Lung (tissue), 12 donors: ENCODE data around the gene ZNF836. TPM values are rescaled to one million over a fixed set of nuclear protein-coding genes. Genes with fewer than 3 reads are reported as not detected.

Source experiments
- ATAC-seq: fragments of 200-7000 bp; cut with Tn5 transposase; one replicate; pipeline ENCODE4 v1.9.1; 2020; ENCODE audit warnings: moderate number of reproducible peaks; ENCODE audit not compliant: insufficient read depth, low FRiP score
- DNase-seq, 3 donors: peaks; one replicate each; pipeline ENCODE4 v3.0.0-alpha.2; 2013 to 2017
- H3K27ac ChIP-seq, 2 donors: one replicate each; pipeline ENCODE4 v1.5.1; 2013; ENCODE audit warnings: mild to moderate bottlenecking in 2 of 2, moderate library complexity in 2 of 2, control low read depth in 1 of 2, inconsistent platforms in 1 of 2, low read depth in 1 of 2, low read length in 1 of 2
- H3K27me3 ChIP-seq, 3 donors: one replicate each; pipeline ENCODE4 v1.5.1; 2013; ENCODE audit warnings: low read length in 2 of 3; ENCODE audit not compliant: control insufficient read depth in 3 of 3, insufficient read depth in 3 of 3
- H3K36me3 ChIP-seq, 4 donors: one replicate each; pipeline ENCODE4 v1.5.1; 2013; ENCODE audit warnings: low read length in 4 of 4, mild to moderate bottlenecking in 1 of 4, moderate library complexity in 1 of 4; ENCODE audit not compliant: control insufficient read depth in 4 of 4, insufficient read depth in 4 of 4
- H3K4me1 ChIP-seq, 5 donors: one replicate each; pipeline ENCODE4 v1.5.1; 2013; ENCODE audit warnings: low read length in 5 of 5, mild to moderate bottlenecking in 2 of 5, moderate library complexity in 1 of 5; ENCODE audit not compliant: control insufficient read depth in 5 of 5, insufficient read depth in 5 of 5
- H3K4me3 ChIP-seq: one replicate; pipeline ENCODE4 v1.5.1; 2013; ENCODE audit warnings: mild to moderate bottlenecking, control low read depth, moderate library complexity
- H3K9ac ChIP-seq, 2 donors: one replicate each; pipeline ENCODE4 v1.5.1; 2013; ENCODE audit warnings: low read length in 2 of 2, control low read depth in 1 of 2; ENCODE audit not compliant: insufficient read depth in 1 of 2
- H3K9me3 ChIP-seq, 4 donors: one replicate each; pipeline ENCODE4 v1.5.1; 2013; ENCODE audit warnings: low read length in 3 of 4, mild to moderate bottlenecking in 1 of 4, moderate library complexity in 1 of 4; ENCODE audit not compliant: control insufficient read depth in 4 of 4, insufficient read depth in 3 of 4
- CTCF ChIP-seq: IDR thresholded peaks from 2 replicates; pipeline ENCODE4 v1.5.1; 2012; ENCODE audit warnings: mild to moderate bottlenecking; ENCODE audit errors: control extremely low read depth, extremely low read depth
- WGBS, 2 donors: extraction: QIAGEN DNeasy Blood & Tissue Kit; methylation state at CpG; one replicate each; pipeline ENCODE4 v1.1.7; 2013; 5-methylcytosine and 5-hydroxymethylcytosine counted together
- polyA plus RNA-seq, 2 donors: library from polyadenylated mRNA; stranded (reverse); fragments of 200-250 nt; gene quantifications; one replicate each; pipeline ENCODE4 v1.2.1, GENCODE V29; 2013
- total RNA-seq, 2 donors: library from RNA; depleted of rRNA in 1 of 2; stranded (reverse); fragments of >200 nt in 1 of 2; gene quantifications; one replicate each; pipeline ENCODE4 v1.2.1, GENCODE V29; 2014 to 2021
- donor health status: control.
- donor health status: control.
- donor health status: Bipolar disorder and iron deficiency.
- donor health status: healthy.
- donor health status: DM: yes; HTN: yes; CAD: no.

ZNF836 gene
- total and polyA plus RNA-seq, 4 donors: 3.0 to 20.6 (median 9.7) TPM

GRCh38 chr19:52190487-52191293 lies 19.3 kb upstream of the ZNF836 start:
- Histone ChIP-seq H3K27me3 (no peaks in the 10 kb centered on the region), H3K9ac (peak overlapping the region; percentile 81 to 90), H3K4me3 (peak overlapping the region; percentile 79), H3K4me1 (peaks cover 7 to 25% (median 15%) of the 10 kb centered on the region in 5 donors), H3K27ac (peak overlapping the region; percentile 97 to 98), H3K36me3 (peaks cover 5 to 15% (median 9%) of the 10 kb centered on the region in 4 donors), H3K9me3 (no peaks in the 10 kb centered on the region)
- TF ChIP-seq CTCF: no peak
- DNase-seq (peak in 2 of 3 donors; percentile 12 to 67), ATAC-seq (no peak)
- 5 to 8% methylated on average over 40 of the region's 40 CpGs for WGBS, 2 donors

GRCh38 chr19:52189735-52190486 lies 18.5 kb upstream of the ZNF836 start, which contains the start of gene PPP2R1A:
Gene PPP2R1A (plus strand): TSS chr19:52190052. CDS start chr19:52190097, 45 bp downstream.
- peak within 1 kb of the TSS; percentile 81 to 95 for H3K9ac ChIP-seq
- peaks cover 2 to 9% (median 4%) of the 10 kb centered on the region in 4 donors for H3K36me3 ChIP-seq
- no peaks in the 10 kb centered on the region for H3K9me3 ChIP-seq
- peak; percentile 93 for ATAC-seq
- DNase-seq: peak; percentile 100
- TF ChIP-seq CTCF: no peak
- H3K4me1 ChIP-seq: peaks cover 7 to 25% (median 9%) of the 10 kb centered on the region in 5 donors
- peak within 1 kb of the TSS; percentile 79 for H3K4me3 ChIP-seq
- H3K27ac ChIP-seq: peak within 1 kb of the TSS; percentile 97 to 98
- 0 to 1% methylated on average over 66 to 70 of the region's 70 CpGs for WGBS, 2 donors
- H3K27me3 ChIP-seq: no peaks in the 10 kb centered on the region

- peak overlapping the region; percentile 59 to 95 for H3K9ac ChIP-seq
- no peak for ATAC-seq
- TF ChIP-seq CTCF: no peak
Measured at GRCh38 chr19:52188822-52189734, 17.7 kb upstream of the ZNF836 start.

More at GRCh38 chr19:52188822-52189734, 17.7 kb upstream of the ZNF836 start:
- Histone ChIP-seq H3K27me3 (no peaks in the 10 kb centered on the region), H3K4me1 (peaks cover 2 to 25% (median 9%) of the 10 kb centered on the region in 5 donors), H3K36me3 (peaks cover 0 to 5% (median 4%) of the 10 kb centered on the region in 4 donors), H3K9me3 (peaks cover 0 to under 1% (median 0%) of the 10 kb centered on the region in 4 donors), H3K27ac (peak overlapping the region; percentile 80 to 87), H3K4me3 (peak overlapping the region; percentile 37)
- DNase-seq: no peak
- WGBS, 2 donors: 6% methylated on average over 32 of the region's 32 CpGs
